Endothelial cell of umbilical vein (primary cell): Measurements from ENCODE around the gene ASB7. TPM values are rescaled to one million over a fixed set of nuclear protein-coding genes. Genes with fewer than 3 reads are reported as not detected.

ENCODE experiments used
- BruUV-seq: library from RNA; stranded (reverse); fragments of 400-500 nt; replicated peaks from 2 replicates; lab custom pipeline; 2021; lab: Mats Ljungman, UMichigan
- CTCF ChIA-PET: fragments of 300-600, 350-600 bp; sonication (Branson Sonifier 250); formaldehyde crosslinking; loops from one replicate; lab custom pipeline; 2021; ENCODE audit warnings: antibody characterized with exemption, inconsistent platforms; lab: Charles Lee
- POLR2A ChIA-PET: fragments of 300-600, 350-600 bp; sonication (Branson Sonifier 250); formaldehyde crosslinking; loops from one replicate; lab custom pipeline; 2021; ENCODE audit warnings: antibody characterized with exemption, inconsistent platforms; lab: Charles Lee
- DNase-seq: peaks from one replicate; pipeline ENCODE4 v3.0.0-alpha.2; 2011; ENCODE audit warnings: low read depth, low spot score
- FAIRE-seq: peaks from 2 replicates; lab custom pipeline; 2011; peaks lifted over from hg19 to GRCh38; lab: Jason Lieb, UNC
- H2AFZ ChIP-seq: 2 replicates; pipeline ENCODE4 v1.6.0; 2012; ENCODE audit warnings: low read depth, low read length, control low read depth, inconsistent platforms
- H3K27ac ChIP-seq: 2 replicates; pipeline ENCODE4 v1.5.1; 2011; ENCODE audit warnings: low read depth, mild to moderate bottlenecking, control low read depth, low read length, moderate library complexity; ENCODE audit not compliant: insufficient read depth
- H3K27me3 ChIP-seq, 2 experiments: 2 replicates each; pipeline versions ENCODE4 v1.6.0 to v1.6.1; 2011; ENCODE audit warnings: low read length in 2 of 2, mixed read lengths in 1 of 2; ENCODE audit not compliant: control insufficient read depth in 2 of 2, insufficient read depth in 2 of 2
- H3K36me3 ChIP-seq, 2 experiments: 2 replicates in 1 of 2; 3 replicates in 1 of 2; pipeline ENCODE4 v1.5.1; 2011; ENCODE audit warnings: low read length in 2 of 2, mild to moderate bottlenecking in 1 of 2, moderate library complexity in 1 of 2; ENCODE audit not compliant: control insufficient read depth in 2 of 2, insufficient read depth in 2 of 2; ENCODE audit errors: extremely low read depth in 1 of 2
- H3K4me1 ChIP-seq: 3 replicates; pipeline ENCODE4 v1.5.1; 2011; ENCODE audit warnings: mild to moderate bottlenecking, low read length; ENCODE audit not compliant: control insufficient read depth, insufficient read depth; ENCODE audit errors: extremely low read depth
- H3K4me2 ChIP-seq: 2 replicates; pipeline ENCODE4 v1.6.1; 2011; ENCODE audit warnings: low read length, control low read depth, mixed read lengths; ENCODE audit not compliant: insufficient read depth
- H3K4me3 ChIP-seq, 3 experiments: fragments of 200-600 bp in 1 of 3; sonication (generic), shearing (Covaris generic) in 1 of 3; replicated peaks in 1 of 3; 2 replicates each; pipeline ENCODE4 v1.5.1; 2011 to 2016; ENCODE audit warnings: control low read depth in 3 of 3, low read length in 3 of 3, mild to moderate bottlenecking in 2 of 3, inconsistent platforms in 1 of 3, low read depth in 1 of 3, moderate library complexity in 1 of 3; ENCODE audit not compliant: insufficient read depth in 1 of 3
- H3K79me2 ChIP-seq: 2 replicates; pipeline ENCODE4 v1.6.0; 2012; ENCODE audit warnings: low read length, inconsistent platforms; ENCODE audit not compliant: control insufficient read depth, insufficient read depth
- H3K9ac ChIP-seq: replicated peaks from 2 replicates; pipeline ENCODE3; 2011; ENCODE audit warnings: low read length, control low read depth; ENCODE audit not compliant: insufficient read depth; ENCODE audit errors: extremely low read depth
- H3K9me1 ChIP-seq: replicated peaks from 3 replicates; pipeline ENCODE4 v1.6.0; 2011; ENCODE audit warnings: mild to moderate bottlenecking, low read length; ENCODE audit not compliant: control insufficient read depth, insufficient read depth; ENCODE audit errors: extremely low read depth
- H3K9me3 ChIP-seq: replicated peaks from 2 replicates; pipeline ENCODE4 v1.5.1; 2012; ENCODE audit warnings: low read length, inconsistent platforms; ENCODE audit not compliant: control insufficient read depth, insufficient read depth
- H4K20me1 ChIP-seq: replicated peaks from 2 replicates; pipeline ENCODE3; 2011; ENCODE audit warnings: mild to moderate bottlenecking, low read length; ENCODE audit not compliant: control insufficient read depth, insufficient read depth; ENCODE audit errors: extremely low read depth
- EZH2 ChIP-seq: IDR thresholded peaks from 2 replicates; pipeline ENCODE4 v1.6.1; 2012; ENCODE audit warnings: borderline replicate concordance, low read depth, mild to moderate bottlenecking, moderate library complexity, low read length, inconsistent platforms; ENCODE audit not compliant: severe bottlenecking
- FOS ChIP-seq: IDR thresholded peaks from 2 replicates; pipeline ENCODE4 v1.6.1; 2011; ENCODE audit warnings: mild to moderate bottlenecking, low read length, moderate library complexity, borderline replicate concordance; ENCODE audit not compliant: insufficient read depth
- GATA2 ChIP-seq: IDR thresholded peaks from 2 replicates; pipeline ENCODE4 v1.7.0; 2011; ENCODE audit warnings: low read depth, mild to moderate bottlenecking, moderate library complexity, mixed read lengths, low read length; ENCODE audit not compliant: insufficient read length, insufficient read depth
- JUN ChIP-seq: IDR thresholded peaks from 2 replicates; pipeline ENCODE4 v1.6.1; 2011; ENCODE audit warnings: borderline replicate concordance, low read depth; ENCODE audit not compliant: insufficient read length, insufficient read depth
- MYC ChIP-seq: IDR thresholded peaks from one replicate; pipeline ENCODE4 v1.6.1; 2011; ENCODE audit warnings: mild to moderate bottlenecking, low read depth, low read length
- POLR2A ChIP-seq: IDR thresholded peaks from 2 replicates; pipeline ENCODE4 v1.6.1; 2012; ENCODE audit warnings: low read depth, mild to moderate bottlenecking, control low read depth, low read length
- POLR2AphosphoS5 ChIP-seq: IDR thresholded peaks from 2 replicates; pipeline ENCODE4 v1.6.1; 2012; ENCODE audit warnings: low read depth, mild to moderate bottlenecking, control low read depth, low read length, moderate library complexity; ENCODE audit not compliant: insufficient read depth
- dilution Hi-C: fragments of 300-500 bp; cut with MboI; formaldehyde crosslinking; loops from one replicate; pipeline ENCODE4 v1.15.0; 2019; ENCODE audit warnings: low sequenced_read_pairs; ENCODE audit not compliant: extremely low pct_ligation_motif_present
- intact Hi-C: fragments of 100-400 bp; cut with micrococcal nuclease; formaldehyde crosslinking; loops from one replicate; pipeline ENCODE4 v1.10.0; 2022
- polyA plus RNA-seq, 4 experiments: library from polyadenylated mRNA; depleted of rRNA in 3 of 4; stranded (reverse) in 3 of 4; unstranded in 1 of 4; fragments of >200 nt; gene quantifications; 2 replicates each; pipeline versions ENCODE4 v1.2.1 to v1.2.3, GENCODE V29; 2011 to 2012; ENCODE audit warnings: missing spikeins in 1 of 4
- total RNA-seq: library from RNA; stranded (reverse); gene quantifications from 2 replicates; pipeline ENCODE4 v1.2.3, GENCODE V29; 2021
- TF ChIP-seq, protein P1 (sequence below): IDR thresholded peaks from 2 replicates; pipeline ENCODE4 v1.6.1; 2011; ENCODE audit not compliant: insufficient read depth, insufficient read length
- TF ChIP-seq, protein P2 (sequence below), 2 donors: IDR thresholded peaks; 1 replicate in 1 of 2; 2 replicates in 1 of 2; pipeline ENCODE4 v1.5.1; 2011; ENCODE audit warnings: low read length in 2 of 2, mild to moderate bottlenecking in 2 of 2, moderate library complexity in 2 of 2, control low read depth in 1 of 2, inconsistent platforms in 1 of 2, low read depth in 1 of 2; ENCODE audit not compliant: insufficient read depth in 1 of 2; ENCODE audit errors: extremely low read depth in 1 of 2

The ASB7 gene
- total and polyA plus RNA-seq, 2 donors (not counting 3 experiments of a cell fraction or from before 2014, with no cell fraction given): 6.8 to 13.3 TPM

DNA sequence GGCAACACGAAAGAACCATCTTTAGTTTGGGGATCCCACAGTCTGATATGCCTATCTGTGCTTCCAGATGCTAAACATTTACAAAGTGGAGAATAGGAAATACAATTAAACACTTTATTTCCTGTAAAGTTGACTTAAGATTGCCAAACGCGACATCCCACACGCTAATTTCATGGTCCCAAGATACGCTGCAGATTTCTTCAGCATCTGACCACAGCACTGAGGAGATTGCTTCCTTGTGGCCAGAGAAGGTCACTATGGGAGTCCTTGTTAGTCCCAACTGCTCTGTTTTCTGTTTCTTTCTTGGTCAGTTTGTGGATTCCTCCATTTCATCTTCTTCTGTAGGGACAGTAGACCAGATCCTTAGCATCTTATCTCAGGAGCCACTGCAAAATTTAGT lies 43.3 kb downstream of the ASB7 start:
- Histone ChIP-seq H3K9ac (no peak overlapping the region), H3K79me2 (peaks cover 10% of the 10 kb centered on the region), H3K9me1 (no peaks in the 10 kb centered on the region), H3K4me2 (no peak overlapping the region), H3K27ac (no peak overlapping the region), H3K4me1 (no peaks in the 10 kb centered on the region), H2AFZ (no peak overlapping the region), H4K20me1 (peaks cover 2% of the 10 kb centered on the region), H3K4me3 (no peak overlapping the region), H3K9me3 (no peaks in the 10 kb centered on the region), H3K27me3 (no peaks in the 10 kb centered on the region), H3K36me3 (no peaks in the 10 kb centered on the region)
- FAIRE-seq (no peak), DNase-seq (no peak)
- intact Hi-C loops (no loop called here), dilution Hi-C loops (no loop called here)
- no TSS peak for BruUV-seq
- ChIA-PET POLR2A (no interaction called here), CTCF (no interaction called here)
- TF ChIP-seq GATA2: no peak
- no peak for TF ChIP-seq POLR2AphosphoS5
- TF ChIP-seq EZH2: no peak
- TF ChIP-seq, protein P1, sequence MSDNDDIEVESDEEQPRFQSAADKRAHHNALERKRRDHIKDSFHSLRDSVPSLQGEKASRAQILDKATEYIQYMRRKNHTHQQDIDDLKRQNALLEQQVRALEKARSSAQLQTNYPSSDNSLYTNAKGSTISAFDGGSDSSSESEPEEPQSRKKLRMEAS: no peak
- no peak for TF ChIP-seq MYC
- no peak for TF ChIP-seq POLR2A
- no peak for TF ChIP-seq JUN
- TF ChIP-seq, protein P2, sequence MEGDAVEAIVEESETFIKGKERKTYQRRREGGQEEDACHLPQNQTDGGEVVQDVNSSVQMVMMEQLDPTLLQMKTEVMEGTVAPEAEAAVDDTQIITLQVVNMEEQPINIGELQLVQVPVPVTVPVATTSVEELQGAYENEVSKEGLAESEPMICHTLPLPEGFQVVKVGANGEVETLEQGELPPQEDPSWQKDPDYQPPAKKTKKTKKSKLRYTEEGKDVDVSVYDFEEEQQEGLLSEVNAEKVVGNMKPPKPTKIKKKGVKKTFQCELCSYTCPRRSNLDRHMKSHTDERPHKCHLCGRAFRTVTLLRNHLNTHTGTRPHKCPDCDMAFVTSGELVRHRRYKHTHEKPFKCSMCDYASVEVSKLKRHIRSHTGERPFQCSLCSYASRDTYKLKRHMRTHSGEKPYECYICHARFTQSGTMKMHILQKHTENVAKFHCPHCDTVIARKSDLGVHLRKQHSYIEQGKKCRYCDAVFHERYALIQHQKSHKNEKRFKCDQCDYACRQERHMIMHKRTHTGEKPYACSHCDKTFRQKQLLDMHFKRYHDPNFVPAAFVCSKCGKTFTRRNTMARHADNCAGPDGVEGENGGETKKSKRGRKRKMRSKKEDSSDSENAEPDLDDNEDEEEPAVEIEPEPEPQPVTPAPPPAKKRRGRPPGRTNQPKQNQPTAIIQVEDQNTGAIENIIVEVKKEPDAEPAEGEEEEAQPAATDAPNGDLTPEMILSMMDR (IDR thresholded peaks at IDR 0.05; ENCODE audit: extremely low read depth in 1 of 2, insufficient read depth in 1 of 2, low read depth in 1 of 2, low read length in 2 of 2): no peak
- no peak for TF ChIP-seq FOS
